NCI-H146 treated with DMSO at 0.1 percent for 48 hours (cell line): ENCODE measurements around the gene MAPK8.

Source experiments
- DNase-seq: peaks from one replicate; lab custom pipeline; 2025; ENCODE audit not compliant: unreplicated experiment; lab: John Stamatoyannopoulos, UW

MAPK8 gene

DNA sequence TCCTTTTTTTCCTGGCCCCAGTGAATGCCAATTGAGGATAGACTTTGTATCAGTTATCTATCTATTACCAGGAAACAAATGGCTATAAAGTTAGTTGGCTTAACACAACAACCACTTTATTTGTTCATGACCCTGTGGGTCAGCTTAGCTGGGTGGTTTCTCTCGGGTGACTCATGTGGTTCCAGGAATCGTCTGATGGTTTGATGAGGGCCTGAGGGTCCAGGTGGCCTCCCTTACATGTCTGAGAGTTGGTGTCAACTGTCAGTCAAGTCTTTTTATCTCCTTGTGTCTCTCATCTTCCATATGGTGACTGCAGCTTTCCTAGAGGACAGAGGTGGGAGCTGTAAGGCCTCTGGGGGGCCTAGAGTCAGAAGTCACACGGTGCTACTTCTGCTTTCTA is 15.3 kb upstream of the MAPK8 start:
- no peak for DNase-seq

DNA sequence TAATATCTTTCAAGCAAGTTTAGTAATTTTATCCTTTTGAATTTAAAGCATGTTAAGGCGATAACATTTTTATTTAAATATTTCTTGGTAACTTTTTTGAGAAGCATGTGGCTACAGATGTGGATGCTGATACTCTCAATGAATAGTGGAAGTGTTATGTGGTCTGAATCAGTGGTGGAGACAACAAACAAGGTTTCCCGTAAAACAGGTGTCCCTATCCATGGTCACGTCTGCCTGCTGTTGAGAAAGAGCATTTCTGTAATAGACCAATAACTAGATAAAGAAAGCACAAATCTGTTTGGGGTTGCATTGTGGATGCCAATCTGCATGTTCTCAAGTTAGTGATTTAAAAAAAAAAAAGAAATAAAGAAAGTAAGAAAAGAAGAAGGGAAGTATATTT is 13.9 kb upstream of the MAPK8 start:
- DNase-seq = no peak

- DNase-seq = no peak
Observed at GRCh38 chr10:48294431-48294830, 12.0 kb upstream of the MAPK8 start.

GRCh38 chr10:48296576-48297098 is 9.8 kb upstream of the MAPK8 start:
- no peak for DNase-seq

GRCh38 chr10:48299066-48299465 is 7.4 kb upstream of the MAPK8 start:
- DNase-seq = no peak

DNA sequence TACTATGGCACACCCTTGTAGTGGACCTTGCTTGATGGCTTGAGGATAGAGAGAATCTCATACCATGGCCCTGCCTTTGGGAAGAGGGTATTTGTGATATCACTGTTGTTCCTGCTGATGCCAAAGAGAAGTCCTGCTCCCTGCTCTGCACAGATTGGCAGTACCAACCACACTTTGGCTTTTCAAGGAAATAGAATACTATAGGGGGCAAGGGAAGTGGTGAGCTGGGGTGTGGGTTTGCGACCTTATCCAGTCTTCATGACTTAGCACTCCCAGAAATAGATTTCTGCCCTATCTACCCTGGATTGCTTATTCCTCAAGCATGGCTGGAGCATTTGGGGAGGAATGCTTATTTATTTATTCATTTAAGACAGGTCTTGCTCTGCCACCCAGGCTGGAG is 6.8 kb upstream of the MAPK8 start:
- DNase-seq = no peak

DNA sequence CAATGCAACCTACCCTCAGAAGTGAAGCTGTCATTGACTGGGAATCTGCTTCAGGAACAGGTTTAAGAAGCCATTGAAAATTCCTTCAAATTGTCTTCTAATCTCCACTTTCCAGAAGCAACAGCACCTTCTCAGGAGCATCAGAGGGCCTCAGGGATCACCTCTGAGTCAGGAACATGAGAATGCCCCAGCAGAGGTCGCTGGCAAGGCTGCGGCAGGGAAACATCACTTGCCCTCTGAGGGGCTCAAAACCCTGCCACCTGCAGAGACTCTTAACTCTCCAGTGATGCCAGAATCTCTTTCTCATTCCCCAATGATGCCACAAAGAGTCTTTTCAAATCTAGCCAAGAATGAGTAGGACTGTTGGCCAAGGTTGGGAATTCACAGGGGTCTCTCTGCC is 5.9 kb upstream of the MAPK8 start:
- DNase-seq = no peak

DNA sequence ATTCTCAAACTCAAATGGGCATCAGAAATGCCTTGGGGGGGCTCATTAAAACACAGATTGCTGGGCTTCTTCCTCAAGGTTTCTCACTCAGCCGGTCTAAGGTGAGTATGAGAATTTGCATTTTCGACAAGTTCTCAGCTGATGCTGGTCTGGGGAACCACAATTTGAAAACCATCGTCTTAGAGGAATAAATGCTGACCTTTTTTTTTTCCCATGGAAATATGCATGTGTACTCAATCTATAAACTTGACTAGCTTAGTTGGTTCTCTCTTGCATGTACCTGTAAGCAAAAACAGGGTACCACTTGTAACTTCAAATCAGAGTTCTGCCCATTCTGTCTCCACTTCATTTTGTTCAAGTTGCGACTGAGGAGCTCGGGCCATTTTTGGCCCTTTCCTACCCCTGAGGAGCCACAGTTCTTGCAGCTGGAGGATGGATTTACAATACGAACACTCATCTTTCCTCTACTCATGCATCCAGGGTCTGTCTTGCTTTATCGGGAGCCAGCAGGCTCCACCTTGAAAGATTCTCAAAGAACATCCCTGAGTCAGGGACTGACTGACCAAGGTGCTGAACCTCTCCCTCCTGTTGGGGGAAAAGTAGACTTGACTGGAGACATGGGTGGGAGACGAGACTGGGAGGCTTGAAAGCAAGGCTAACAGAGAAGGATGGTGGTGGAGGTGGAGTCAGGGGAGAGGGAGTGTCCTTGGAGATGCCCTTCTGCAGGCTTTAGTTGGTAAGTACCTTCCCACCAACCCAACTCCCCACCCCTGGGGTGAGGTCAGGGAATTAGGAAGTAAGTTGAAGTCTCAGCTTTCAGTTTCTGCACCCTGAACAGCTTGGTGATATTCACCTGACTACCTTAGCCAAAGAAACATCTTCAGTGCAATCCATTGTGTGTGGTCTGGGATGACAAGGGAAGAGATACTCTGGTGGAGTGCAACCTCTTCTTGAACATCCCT is 3.7 kb upstream of the MAPK8 start:
- no peak for DNase-seq

- DNase-seq = no peak
Observed at GRCh38 chr10:48305905-48306264, 592 bp upstream of the MAPK8 start.

GRCh38 chr10:48306870-48307710 is 613 bp downstream of the MAPK8 start:
- DNase-seq = peak; percentile 49

- DNase-seq = no peak
Observed at GRCh38 chr10:48307711-48308018, 1.2 kb downstream of the MAPK8 start.

- no peak for DNase-seq
Observed at GRCh38 chr10:48309711-48310226, 3.3 kb downstream of the MAPK8 start.

- DNase-seq = no peak
Observed at GRCh38 chr10:48314107-48314506, 7.6 kb downstream of the MAPK8 start.

DNA sequence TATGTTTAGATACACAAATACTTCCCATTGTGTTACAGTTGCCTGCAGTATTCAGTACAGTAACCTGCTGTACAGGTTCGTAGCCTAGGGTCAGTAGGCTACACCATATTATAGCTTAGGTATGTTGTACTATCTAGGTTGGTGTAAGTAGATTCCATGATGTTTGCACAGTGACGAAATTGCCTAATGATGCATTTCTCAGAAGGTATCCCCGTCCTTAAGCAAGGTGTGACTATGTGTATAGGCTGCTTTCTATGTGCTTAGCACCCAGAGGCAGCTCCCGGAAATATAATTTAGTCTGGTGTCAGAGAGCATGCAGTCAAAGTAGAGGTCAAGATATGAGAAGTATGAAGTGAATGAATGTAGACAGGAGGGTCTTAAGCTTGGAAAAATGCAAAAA is 9.8 kb downstream of the MAPK8 start:
- DNase-seq = no peak

GRCh38 chr10:48317321-48317990 is 11.0 kb downstream of the MAPK8 start:
- no peak for DNase-seq

- no peak for DNase-seq
Observed at GRCh38 chr10:48322017-48322416, 15.5 kb downstream of the MAPK8 start.

DNA sequence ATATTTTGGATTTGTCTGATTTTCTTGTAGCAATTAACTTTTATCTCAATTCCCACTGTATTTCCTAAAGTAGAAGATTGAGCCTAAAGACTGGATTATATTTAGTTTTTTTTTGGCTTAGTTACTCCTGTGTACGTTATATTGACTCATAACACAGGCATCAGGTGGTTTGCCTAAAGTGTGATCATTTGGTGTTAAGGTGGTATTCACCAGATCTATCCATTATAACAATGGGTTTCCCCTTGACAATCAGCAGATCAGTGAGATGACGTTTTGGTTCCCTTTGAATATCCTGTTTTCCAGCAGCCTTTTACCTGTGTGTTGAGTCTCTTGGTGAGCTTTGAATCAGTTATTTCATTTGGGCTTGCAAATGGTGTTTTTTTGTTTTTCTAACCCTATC is 18.1 kb downstream of the MAPK8 start:
- no peak for DNase-seq

DNA sequence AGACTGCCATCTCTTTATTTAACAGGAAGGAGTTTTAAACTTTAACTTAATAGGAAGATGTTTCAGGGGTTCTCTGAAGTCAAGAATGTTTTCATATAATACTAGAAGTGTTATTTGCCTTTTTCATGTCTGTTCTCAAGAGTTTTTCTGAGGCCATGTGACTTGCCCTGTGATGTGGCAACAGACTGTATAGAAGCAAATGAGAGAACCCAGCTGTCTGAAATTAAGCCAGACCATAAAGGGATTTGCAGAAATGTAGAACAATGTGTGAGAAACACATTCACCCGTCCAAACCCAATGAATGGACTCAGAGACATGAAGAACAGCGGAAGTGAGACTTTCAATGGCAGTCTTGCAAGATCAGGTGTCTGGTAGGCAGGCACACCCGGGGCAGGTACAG is 23.8 kb downstream of the MAPK8 start:
- DNase-seq = no peak

- no peak for DNase-seq
Observed at GRCh38 chr10:48331436-48331835, 25.0 kb downstream of the MAPK8 start.

- no peak for DNase-seq
Observed at GRCh38 chr10:48332166-48332870, 25.8 kb downstream of the MAPK8 start.

DNA sequence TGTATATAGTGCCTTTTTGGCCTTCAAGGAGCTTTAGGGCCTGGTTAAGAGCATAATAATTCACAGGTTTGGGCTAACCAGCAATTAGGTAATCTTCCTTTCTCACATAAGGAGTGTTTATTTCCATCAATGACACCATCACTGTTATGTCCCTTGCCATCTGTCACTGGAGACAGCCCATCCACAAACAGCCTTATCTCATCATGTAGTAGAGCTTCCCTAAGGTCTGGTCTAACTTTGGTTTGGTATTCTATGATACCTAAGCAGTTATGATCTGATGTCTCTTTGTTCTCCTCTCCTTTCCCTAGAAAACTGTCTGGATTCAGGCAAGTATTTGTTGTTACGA is 26.4 kb downstream of the MAPK8 start:
- no peak for DNase-seq
